ENCODE measurements around the gene HPN.
"Not testable (repeated sequence)": the region's sequence is repeated elsewhere in the genome, so short reads cannot be mapped to it uniquely, and the experiment has no call there.

The HPN gene

DNA sequence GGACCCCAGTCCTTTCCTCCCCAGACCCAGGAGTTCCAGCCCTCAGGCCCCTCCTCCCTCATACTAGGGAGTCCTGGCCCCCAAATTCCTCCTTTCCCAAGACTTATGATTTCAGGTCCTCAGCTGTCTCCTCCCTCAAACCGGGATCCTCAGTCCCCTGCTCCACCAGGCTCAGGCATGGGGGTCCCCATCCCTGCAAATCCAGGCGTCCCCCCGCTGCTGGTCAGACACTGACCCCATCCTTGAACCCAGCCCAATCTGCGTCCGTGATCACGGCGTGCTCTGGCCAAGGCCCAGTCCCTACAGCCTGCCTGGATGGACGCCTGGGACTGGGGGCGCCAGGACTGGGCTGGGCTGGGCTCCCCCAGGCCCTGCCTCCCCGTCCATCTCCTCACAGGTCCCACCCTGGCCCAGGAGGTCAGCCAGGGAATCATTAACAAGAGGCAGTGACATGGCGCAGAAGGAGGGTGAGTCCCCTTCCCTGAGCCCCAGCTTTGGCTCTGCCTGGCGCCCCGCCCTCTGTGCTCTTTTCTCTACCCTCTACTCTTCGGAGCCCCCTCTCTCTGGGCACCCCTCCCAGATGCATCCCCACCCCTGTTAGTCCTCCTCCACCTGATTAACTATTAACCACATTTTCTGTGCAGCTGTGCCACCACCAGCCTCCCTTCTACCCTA is 672 bp downstream of the HPN start:
- DNase-seq (ENCODE audit: low read depth in 2 of 2, low spot score in 1 of 2), result no peak

DNA sequence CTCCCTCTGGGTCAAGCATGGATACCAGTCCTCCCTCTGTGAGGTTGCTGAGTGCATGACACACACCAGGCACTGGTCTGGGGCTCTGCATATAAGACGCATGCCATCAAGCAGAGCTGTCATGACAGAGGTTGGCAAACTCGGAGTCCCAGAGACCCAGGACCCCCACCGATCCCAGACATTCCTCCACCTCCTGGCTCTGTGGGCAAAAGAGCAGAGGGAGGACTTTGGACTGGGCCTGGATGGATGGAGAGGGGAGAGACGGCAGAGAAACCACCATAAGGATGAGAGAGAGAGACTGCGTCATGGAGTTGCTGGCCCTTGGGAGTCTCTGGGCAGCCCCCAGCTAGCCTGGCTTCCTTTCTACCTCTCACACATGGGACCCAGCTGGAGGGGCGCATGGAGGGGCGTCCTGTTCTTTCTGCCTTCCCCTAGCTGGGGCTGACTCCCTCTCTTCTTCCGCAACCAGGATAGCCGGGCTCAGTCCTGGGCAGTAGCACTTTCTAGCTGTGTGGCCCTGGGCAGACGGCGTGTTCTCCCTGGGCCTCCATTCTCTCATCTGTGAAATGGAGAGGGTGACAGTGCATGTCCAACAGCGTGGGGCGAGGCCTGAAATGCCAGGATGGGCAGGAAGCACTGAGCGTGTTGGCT is 1.6 kb downstream of the HPN start:
- no peak for DNase-seq (ENCODE audit: low read depth in 2 of 2, low spot score in 1 of 2)

DNA sequence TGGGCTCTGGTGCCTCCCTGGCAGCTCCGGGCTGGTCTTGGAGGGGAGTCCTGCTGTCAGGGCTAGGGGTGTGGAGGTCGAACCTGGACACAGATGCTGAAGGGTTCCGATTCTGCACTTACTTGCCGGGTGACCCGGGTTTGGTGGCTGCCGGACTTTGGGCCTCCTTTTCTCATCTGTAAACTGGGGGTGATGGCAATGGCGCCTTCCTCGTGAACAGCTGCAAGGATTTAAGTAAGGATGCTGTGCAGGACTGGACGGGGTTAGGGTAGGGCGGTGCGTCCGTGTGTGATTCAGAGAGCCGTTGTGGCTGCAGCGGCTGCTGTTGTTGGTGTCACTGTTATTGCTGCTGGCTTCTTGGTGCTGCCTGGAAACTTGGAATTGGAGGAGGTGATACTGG is 2.4 kb downstream of the HPN start:
- no peak for DNase-seq (ENCODE audit: low read depth in 2 of 2, low spot score in 1 of 2)

- peak; percentile 20 to 28 for DNase-seq (ENCODE audit: low read depth in 2 of 2, low spot score in 1 of 2)
Observed at GRCh38 chr19:35044317-35045117, 3.0 kb downstream of the HPN start.

DNA sequence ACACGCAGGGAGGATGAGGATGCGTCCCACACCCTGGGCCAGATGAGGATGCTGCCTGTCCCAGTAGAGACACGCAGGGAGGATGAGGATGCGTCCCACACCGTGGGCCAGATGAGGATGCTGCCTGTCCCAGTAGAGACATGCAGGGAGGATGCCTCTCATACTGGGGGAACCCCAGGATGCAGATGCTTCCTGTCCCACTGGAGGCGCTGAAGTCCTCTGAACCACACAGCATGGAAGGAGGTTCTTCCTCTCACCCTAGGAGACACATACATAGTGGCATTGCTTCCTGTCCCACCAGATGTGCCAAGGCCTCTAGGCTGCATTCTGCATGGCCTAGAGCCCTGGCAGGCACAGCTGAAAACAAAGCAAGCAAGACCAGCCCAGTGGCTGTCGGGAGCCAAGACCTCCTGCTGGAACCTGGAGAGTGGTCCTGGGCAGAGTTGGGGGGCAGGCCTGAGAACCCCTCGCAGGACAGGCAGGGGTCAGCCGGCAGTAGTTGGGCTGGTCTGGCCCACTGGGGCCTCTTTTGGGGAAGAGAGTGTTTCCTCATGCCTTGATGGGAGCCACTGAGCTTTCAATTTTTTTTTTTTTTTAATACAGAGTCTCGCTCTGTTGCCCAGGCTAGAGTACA is 4.3 kb downstream of the HPN start:
- DNase-seq (ENCODE audit: low read depth in 2 of 2, low spot score in 1 of 2), result no peak

DNA sequence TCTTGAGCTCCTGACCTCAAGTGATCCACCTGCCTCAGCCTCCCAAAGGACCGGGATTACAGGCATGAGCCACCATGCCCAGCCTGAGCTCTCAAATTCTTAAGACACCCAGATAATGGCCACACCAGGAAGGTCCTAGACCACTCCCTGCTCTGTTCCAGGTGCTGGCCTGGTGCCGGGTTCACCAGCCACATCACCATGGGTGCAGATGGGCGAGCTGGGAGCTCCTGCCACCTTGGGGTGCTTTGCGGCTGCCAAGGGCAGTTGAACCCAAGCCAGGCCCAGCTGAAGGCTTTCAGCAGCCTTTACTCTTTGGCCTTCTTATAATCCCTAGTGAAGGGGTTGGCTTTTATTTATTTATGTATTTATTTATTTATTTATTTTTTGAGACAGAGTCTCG is 4.9 kb downstream of the HPN start:
- DNase-seq (ENCODE audit: low read depth in 2 of 2, low spot score in 1 of 2), result no peak

DNA sequence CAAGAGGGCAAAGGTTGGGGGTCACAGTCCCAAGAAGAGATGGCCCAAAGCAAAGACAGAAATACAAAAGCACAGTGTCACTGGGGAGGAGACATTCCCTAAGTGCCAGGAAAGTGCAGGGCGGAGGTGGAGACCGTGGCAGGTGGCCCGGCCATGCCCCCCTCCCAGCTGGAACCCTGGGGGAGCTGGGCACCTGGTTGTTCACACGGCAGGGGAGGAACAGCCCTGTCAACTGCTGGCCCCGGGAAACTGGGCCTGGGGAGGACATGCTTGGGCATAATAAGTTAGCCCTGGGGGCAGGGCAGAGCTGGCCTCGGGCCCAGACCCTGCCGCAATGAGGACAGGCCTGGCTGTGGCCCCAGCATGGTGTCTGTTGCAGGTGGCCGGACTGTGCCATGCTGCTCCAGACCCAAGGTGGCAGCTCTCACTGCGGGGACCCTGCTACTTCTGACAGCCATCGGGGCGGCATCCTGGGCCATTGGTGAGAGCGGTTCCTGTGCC is 7.4 kb downstream of the HPN start:
- DNase-seq (ENCODE audit: low read depth in 2 of 2, low spot score in 1 of 2), result no peak

DNA sequence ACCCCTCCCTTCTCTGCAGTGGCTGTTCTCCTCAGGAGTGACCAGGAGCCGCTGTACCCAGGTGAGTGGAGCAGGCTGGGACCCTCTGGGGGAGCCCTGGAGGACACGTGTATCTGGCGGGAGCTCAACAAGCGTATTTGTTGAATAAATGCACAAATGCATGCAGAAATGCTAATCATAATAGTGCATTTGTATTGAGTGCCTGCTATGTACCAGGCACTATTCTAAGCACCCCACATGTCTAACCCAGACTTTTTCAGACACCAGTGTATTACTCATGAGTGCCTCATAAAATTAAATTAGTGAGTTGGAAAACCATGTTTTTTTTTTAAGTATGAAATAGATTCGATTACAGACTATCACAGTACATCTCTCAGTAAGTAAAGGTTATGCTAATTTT is 7.9 kb downstream of the HPN start:
- DNase-seq (ENCODE audit: low read depth in 2 of 2, low spot score in 1 of 2), result no peak

DNA sequence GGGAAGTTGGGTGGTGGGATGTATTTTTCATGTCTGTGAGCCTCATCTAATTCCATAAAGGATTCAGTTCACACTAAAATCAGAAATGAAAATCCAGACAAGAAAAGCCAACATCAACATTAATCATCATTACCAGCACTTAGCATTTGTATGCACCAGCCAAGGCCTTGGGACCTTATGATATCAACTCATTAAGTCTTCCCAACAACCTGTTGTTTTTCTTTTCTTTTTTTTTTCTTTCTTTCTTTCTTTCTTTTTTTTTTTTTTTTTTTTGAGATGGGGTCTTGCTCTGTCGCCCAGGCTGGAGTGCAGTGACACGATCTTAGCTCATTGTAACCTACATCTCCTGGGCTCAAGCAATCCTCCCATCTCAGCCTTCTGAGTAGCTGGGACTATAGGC is 9.1 kb downstream of the HPN start:
- not testable (repeated sequence) for DNase-seq (ENCODE audit: low read depth in 2 of 2, low spot score in 1 of 2)

- DNase-seq (ENCODE audit: low read depth in 2 of 2, low spot score in 1 of 2), result not testable (repeated sequence)
Observed at GRCh38 chr19:35051268-35051667, 9.7 kb downstream of the HPN start.

- no peak for DNase-seq (ENCODE audit: low read depth in 2 of 2, low spot score in 1 of 2)
Observed at GRCh38 chr19:35051796-35052195, 10.3 kb downstream of the HPN start.

DNA sequence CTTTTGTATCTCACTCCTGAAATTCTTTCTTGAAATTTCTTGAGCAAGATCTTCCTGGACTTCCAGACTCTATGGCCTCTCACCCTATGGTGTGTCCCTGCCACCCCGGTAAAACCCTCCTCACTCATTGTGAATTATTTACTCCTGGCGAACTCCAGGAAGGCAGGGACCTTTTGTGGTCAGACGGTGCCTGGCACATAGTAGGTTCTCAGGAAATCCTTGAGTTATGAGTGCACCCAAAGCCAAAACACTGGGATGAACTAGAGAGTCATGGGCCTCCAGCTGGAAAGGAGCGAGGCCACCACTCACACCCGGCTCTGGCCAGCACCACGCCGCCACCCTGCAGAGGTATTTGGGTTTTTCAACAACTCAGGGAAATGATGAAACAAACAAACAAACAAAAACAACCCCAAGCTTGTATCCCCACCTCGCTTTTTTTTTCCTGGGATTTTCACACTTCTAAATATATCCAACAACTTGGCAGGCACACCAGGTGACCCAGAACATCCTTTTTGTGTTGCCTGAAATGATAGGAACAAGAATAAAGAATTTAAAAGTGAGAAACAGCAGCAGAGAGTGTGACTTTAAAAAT is 11.2 kb downstream of the HPN start:
- DNase-seq (ENCODE audit: low read depth in 2 of 2, low spot score in 1 of 2), result no peak

- no peak for DNase-seq (ENCODE audit: low read depth in 2 of 2, low spot score in 1 of 2)
Observed at GRCh38 chr19:35053667-35054293, 12.3 kb downstream of the HPN start.

- no peak for DNase-seq (ENCODE audit: low read depth in 2 of 2, low spot score in 1 of 2)
Observed at GRCh38 chr19:35054626-35055025, 13.1 kb downstream of the HPN start.

DNA sequence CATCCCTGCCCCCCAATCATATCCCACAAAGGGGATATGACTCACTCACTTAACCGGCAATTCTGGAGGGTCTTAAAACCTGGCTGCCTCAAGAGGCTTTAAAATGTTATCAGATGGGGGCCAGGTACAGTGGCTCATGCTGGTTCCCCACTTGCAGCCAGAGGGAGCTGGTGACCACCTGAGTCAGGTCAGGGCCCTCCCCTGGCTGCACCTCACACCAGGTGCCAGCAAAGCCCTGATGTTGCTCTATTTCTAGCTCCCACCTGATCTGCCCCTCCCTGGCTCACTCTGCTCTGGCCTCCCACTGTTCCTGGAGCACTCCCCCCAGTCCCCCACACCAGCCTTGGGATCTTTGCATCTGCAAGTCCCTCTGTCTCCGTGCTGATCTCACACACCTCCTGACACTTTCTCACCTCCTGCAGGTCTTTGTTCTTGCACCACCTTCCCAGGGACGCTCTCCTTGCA is 14.2 kb downstream of the HPN start:
- DNase-seq (ENCODE audit: low read depth in 2 of 2, low spot score in 1 of 2), result no peak

GRCh38 chr19:35056513-35057063 is 15.1 kb downstream of the HPN start:
- DNase-seq (ENCODE audit: low read depth in 2 of 2, low spot score in 1 of 2), result no peak

- DNase-seq (ENCODE audit: low read depth in 2 of 2, low spot score in 1 of 2), result no peak
Observed at GRCh38 chr19:35058370-35058769, 16.8 kb downstream of the HPN start.

- no peak for DNase-seq (ENCODE audit: low read depth in 2 of 2, low spot score in 1 of 2)
Observed at GRCh38 chr19:35059006-35059798, 17.7 kb downstream of the HPN start.

GRCh38 chr19:35059799-35060091 is 18.2 kb downstream of the HPN start:
- DNase-seq (ENCODE audit: low read depth in 2 of 2, low spot score in 1 of 2), result no peak
